ENCODE data around the gene MRPS5. TPM values are rescaled to one million over a fixed set of nuclear protein-coding genes. Genes with fewer than 3 reads are reported as not detected.
"Not testable (repeated sequence)": the region's sequence is repeated elsewhere in the genome, so short reads cannot be mapped to it uniquely, and the experiment has no call there.

The MRPS5 gene
- polyA plus RNA-seq, 3 donors: 36.9 to 54.3 (median 48.4) TPM

- no peak overlapping the region for H3K27ac ChIP-seq (ENCODE audit: low read depth, low read length)
- WGBS, 3 donors: 94 to 97% (median 96%) methylated on average over 2 of the region's 2 CpGs
Measured at GRCh38 chr2:95099910-95100309, 21.7 kb downstream of the MRPS5 start.

- 93 to 97% (median 97%) methylated on average over 4 to 5 of the region's 5 CpGs for WGBS, 3 donors
- H3K27ac ChIP-seq (ENCODE audit: low read depth, low read length): not testable (repeated sequence)
Measured at GRCh38 chr2:95098273-95098672, 23.3 kb downstream of the MRPS5 start.

- 92 to 94% (median 93%) methylated on average over 6 of the region's 6 CpGs for WGBS, 3 donors
Measured at GRCh38 chr2:95091885-95092555, 29.6 kb downstream of the MRPS5 start.

GRCh38 chr2:95087379-95087778 is 34.2 kb downstream of the MRPS5 start:
- WGBS, 3 donors: 89 to 92% (median 92%) methylated on average over 5 of the region's 5 CpGs

More at GRCh38 chr2:95091885-95092555, 29.6 kb downstream of the MRPS5 start:
- H3K27ac ChIP-seq (ENCODE audit: low read depth, low read length): no peak overlapping the region

GRCh38 chr2:95086017-95086416 is 35.6 kb downstream of the MRPS5 start:
- no peak overlapping the region for H3K27ac ChIP-seq (ENCODE audit: low read depth, low read length)
- WGBS, 3 donors: 97 to 99% (median 97%) methylated on average over 1 of the region's 1 CpG

More at GRCh38 chr2:95087379-95087778, 34.2 kb downstream of the MRPS5 start:
- H3K27ac ChIP-seq (ENCODE audit: low read depth, low read length): no peak overlapping the region

- WGBS, 3 donors: 95 to 97% (median 95%) methylated on average over 2 of the region's 2 CpGs
- no peak overlapping the region for H3K27ac ChIP-seq (ENCODE audit: low read depth, low read length)
Measured at GRCh38 chr2:95082477-95082876, 39.1 kb downstream of the MRPS5 start.

- 35 to 44% (median 40%) methylated on average over 7 of the region's 7 CpGs for WGBS, 3 donors
Measured at GRCh38 chr2:95079199-95079683, 42.4 kb downstream of the MRPS5 start.

GRCh38 chr2:95077861-95078603 is 43.6 kb downstream of the MRPS5 start:
- H3K27ac ChIP-seq (ENCODE audit: low read depth, low read length): no peak overlapping the region
- WGBS, 3 donors: 52 to 75% (median 74%) methylated on average over 10 of the region's 10 CpGs

More at GRCh38 chr2:95079199-95079683, 42.4 kb downstream of the MRPS5 start:
- H3K27ac ChIP-seq (ENCODE audit: low read depth, low read length): no peak overlapping the region

GRCh38 chr2:95077530-95077825 is 44.1 kb downstream of the MRPS5 start:
- WGBS, 3 donors: 30 to 37% (median 31%) methylated on average over 3 of the region's 3 CpGs

GRCh38 chr2:95076705-95077529 is 44.7 kb downstream of the MRPS5 start:
- no peak overlapping the region for H3K27ac ChIP-seq (ENCODE audit: low read depth, low read length)
- 5 to 9% (median 8%) methylated on average over 39 to 44 of the region's 44 CpGs for WGBS, 3 donors

More at GRCh38 chr2:95077530-95077825, 44.1 kb downstream of the MRPS5 start:
- H3K27ac ChIP-seq (ENCODE audit: low read depth, low read length): no peak overlapping the region

- WGBS, 3 donors: 70 to 79% (median 76%) methylated on average over 8 of the region's 8 CpGs
- H3K27ac ChIP-seq (ENCODE audit: low read depth, low read length): no peak overlapping the region
Measured at GRCh38 chr2:95075440-95076132, 46.0 kb downstream of the MRPS5 start.

- no peak overlapping the region for H3K27ac ChIP-seq (ENCODE audit: low read depth, low read length)
- WGBS, 3 donors: 53 to 63% (median 58%) methylated on average over 15 of the region's 15 CpGs
Measured at GRCh38 chr2:95074663-95075439, 46.8 kb downstream of the MRPS5 start.

- no peak overlapping the region for H3K27ac ChIP-seq (ENCODE audit: low read depth, low read length)
- 73 to 75% (median 74%) methylated on average over 17 to 18 of the region's 18 CpGs for WGBS, 3 donors
Measured at GRCh38 chr2:95073856-95074662, 47.5 kb downstream of the MRPS5 start.

- 63 to 81% (median 73%) methylated on average over 4 of the region's 4 CpGs for WGBS, 3 donors
- H3K27ac ChIP-seq (ENCODE audit: low read depth, low read length): no peak overlapping the region
Measured at GRCh38 chr2:95072424-95072823, 49.2 kb downstream of the MRPS5 start.

- 64 to 83% (median 77%) methylated on average over 4 of the region's 4 CpGs for WGBS, 3 donors
- no peak overlapping the region for H3K27ac ChIP-seq (ENCODE audit: low read depth, low read length)
Measured at GRCh38 chr2:95071856-95072255, 49.8 kb downstream of the MRPS5 start.

- 67 to 74% (median 70%) methylated on average over 9 of the region's 9 CpGs for WGBS, 3 donors
- no peak overlapping the region for H3K27ac ChIP-seq (ENCODE audit: low read depth, low read length)
Measured at GRCh38 chr2:95069465-95069864, 52.1 kb downstream of the MRPS5 start.

- no peak overlapping the region for H3K27ac ChIP-seq (ENCODE audit: low read depth, low read length)
- WGBS, 3 donors: 71 to 88% (median 77%) methylated on average over 2 of the region's 2 CpGs
Measured at GRCh38 chr2:95068256-95068655, 53.4 kb downstream of the MRPS5 start.
